Measurements from ENCODE around the gene RBM8A.

The RBM8A gene

DNA sequence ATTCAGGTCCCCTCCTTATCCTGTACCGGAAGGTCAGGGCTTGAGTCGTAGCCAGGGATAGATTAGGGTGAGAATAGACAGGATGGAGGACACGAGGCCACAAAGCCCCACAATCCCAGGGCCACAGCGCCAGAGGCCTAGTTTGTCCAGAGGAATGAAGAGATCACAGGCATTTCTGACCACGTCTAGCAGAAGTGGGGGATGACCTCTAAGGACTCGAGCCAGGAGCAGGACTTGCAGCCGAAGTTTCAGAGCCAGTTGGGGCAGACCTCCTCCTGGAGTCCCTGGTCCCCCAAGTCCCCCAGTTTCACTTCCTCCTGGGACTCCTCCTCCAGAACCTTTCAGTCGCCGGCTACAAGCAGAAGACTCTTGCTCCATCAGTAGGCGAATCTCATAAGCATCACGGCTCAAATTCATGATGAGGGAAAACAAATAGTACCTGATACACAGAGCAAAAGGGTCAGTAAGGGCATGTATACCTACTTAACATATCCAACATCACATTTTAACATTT is 15.1 kb downstream of the RBM8A start:
- no peak for DNase-seq

DNA sequence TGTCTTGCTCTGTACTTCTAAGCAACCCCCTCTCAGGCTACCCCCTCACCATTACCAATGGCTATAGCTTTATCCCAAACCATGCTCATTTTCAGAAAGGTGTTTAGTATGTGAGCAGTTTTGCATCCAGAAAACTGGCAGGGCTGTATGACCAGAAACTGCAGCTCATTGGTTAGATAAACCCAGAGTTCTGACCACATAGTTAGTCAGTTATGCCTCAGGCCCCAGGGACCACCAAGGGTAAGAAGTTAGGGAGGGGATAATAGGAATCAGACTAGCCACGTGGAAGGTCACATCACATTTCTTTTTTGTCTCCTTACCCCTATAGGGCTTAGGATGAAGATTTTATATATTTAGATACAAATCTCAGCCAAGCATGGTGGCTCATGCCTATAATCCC is 18.6 kb downstream of the RBM8A start:
- no peak for DNase-seq

- DNase-seq, result no peak
Observed at GRCh38 chr1:145906954-145907753, 20.1 kb downstream of the RBM8A start.

- DNase-seq, result no peak
Observed at GRCh38 chr1:145901312-145902021, 25.8 kb downstream of the RBM8A start.

DNA sequence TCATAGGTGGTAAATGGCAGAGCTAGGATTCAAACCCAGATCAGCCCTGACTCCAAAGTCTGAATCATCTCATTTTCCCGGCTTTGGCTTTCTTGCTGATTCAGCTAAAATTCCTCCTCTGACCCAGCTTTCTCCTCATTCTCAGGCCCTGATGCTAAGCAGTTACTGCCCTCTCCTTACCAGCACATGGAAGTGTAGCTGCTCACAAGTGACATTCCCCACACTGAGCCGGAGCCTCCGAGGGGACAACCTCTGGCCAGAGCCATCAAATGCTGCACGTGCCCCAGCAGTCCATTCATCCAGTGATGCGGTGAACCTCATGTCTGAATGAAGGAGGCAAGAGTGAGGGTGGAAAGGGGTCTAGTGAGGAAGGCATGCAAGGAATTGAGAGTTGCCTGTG is 28.5 kb downstream of the RBM8A start:
- no peak for DNase-seq

DNA sequence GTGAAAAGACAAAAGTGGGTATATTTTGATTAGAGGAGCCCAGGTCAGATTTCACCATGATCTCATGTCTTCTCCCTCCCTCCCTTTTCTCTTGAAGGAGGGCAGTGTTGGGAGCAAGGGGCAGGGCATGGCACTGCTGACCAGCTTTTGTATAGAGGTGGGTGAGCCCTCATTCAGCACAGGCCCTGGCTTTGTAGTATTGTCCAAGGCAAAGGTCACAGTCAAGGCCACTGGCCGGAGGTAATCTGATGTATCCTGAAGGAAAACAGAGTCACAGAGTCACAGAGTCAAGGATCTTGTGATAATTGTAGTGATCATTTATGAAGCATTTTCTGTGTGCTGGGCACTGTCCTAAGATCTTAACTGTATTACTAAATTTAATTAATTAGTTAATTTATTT is 29.3 kb downstream of the RBM8A start:
- no peak for DNase-seq

DNA sequence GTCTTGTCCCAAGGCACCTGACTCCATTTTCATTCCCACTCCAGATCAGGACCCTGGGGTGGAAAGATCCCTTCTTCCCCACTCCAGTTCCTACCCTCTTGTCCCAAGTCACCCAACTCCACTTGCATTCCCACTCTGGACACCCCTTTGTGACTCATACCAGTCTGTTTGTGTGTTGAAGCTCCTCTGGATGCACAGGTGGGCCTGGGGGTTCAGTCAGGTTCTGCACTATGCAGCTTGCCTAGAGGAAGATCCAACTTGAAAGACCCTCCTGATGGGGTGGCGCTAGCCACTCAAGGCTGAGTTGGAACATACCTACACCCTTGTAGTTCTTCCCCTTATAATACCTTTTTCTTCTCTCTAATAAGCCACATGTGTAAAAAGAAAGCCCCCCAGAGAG is 31.8 kb downstream of the RBM8A start:
- no peak for DNase-seq

- no peak for DNase-seq
Observed at GRCh38 chr1:145893306-145894055, 33.8 kb downstream of the RBM8A start.

DNA sequence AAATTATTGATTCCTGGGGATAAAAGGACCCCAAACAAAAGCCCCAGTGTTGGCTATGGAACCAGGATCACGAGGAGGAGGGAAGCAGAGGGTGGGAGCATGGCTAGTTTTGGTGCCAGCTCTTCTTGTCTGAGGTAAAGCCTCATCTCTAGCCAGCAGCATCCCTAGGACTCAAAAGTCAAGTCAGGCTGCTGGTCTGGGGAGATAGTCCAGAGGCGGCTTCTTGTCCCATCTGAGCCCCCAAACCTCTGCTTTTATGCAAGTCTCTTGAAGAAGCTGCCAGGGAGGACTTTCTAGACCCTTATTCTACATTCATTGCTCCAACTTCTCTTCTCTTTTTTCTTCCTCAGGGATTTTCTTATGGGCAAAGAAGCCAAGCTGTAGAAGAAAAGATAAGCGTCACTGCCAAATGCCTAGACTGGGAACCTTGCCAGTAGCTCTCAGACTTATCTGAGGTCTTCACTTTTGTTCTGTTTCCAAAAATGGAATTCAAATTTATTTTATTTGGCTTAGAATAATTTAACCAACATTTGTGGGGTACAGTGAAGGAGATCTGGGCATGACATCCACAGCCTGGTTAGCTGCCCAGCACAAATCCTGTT is 34.7 kb downstream of the RBM8A start:
- no peak for DNase-seq

DNA sequence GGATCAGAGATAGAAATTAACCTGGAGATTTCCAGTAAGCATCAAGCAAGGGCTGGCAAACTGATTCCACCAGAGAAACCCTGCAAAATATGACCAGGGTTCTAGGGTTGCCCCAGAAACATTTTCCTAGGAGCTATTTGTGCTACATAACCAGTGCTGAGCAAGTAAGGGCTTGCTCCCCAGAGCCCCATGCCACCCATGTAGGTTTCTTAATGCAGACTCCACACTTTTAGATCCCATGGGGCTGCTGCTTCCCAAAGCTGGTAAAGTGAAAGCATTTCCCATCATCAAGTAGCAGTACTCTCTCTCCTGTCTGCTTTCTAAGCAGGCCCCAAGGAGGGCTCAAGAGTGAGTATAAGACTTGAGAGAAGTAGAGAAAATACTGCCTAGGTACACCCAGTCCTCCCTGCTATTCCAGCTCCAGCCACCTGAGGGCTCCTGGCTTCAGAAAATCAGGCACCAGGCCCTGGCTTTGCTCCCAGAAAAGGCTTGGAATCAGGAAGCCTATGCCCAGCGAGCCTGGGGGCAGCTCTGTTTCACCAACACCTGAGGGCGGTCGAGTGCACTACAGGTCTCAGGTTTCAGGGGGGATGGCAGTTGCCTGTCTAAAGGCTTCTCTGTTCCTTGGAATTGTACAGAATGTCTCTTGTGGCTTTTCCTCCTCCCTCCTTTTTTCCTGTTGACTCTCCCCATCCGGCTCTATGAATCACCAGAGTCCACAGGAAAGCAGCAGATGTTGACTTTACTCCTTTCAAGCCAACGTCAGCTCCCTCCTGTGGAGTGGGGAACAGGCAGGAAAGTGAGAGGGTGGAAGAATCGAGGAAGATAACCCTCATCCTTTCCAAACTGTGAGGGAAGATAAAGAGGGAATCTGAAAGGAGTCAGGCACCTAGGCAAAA is 35.4 kb downstream of the RBM8A start:
- peak; percentile 95 for DNase-seq

DNA sequence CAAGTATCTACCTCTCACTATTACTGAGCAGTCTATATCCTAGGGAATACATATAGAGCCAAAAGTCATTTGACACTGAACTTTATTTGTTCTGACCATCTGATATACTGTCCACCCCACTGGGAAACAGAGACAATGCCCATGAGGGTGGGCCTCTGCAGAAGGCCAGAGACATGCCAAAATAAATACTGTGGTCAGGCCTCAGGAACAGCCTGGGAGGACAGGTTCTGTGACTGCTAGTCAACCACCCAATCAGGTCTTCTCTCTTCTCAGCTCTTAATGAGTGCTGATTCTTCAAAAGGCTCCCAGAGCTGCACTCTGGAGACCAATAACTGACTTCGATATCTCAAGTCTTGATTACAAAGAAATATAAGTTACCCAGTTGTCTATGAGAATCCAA is 36.1 kb downstream of the RBM8A start:
- DNase-seq, result peak; percentile 30

DNA sequence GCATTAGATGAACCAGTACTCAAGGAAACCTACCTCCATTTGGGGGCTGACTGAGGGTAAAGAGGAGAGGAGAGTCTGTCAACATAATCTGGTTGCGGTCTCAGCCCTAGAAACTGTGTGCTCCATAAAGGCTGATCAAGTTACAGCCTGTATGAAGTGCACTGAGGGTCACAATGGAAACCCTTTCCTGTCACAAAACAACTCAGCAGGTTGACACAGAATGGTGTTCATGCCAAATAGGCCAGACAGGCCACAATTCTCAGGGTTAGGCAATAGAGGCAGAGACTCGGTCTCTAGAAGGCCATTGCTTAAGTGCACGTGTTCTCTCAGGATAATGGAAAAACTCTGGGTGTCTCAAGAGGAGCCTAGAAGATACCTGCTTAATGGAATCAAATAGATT is 37.6 kb downstream of the RBM8A start:
- no peak for DNase-seq

DNA sequence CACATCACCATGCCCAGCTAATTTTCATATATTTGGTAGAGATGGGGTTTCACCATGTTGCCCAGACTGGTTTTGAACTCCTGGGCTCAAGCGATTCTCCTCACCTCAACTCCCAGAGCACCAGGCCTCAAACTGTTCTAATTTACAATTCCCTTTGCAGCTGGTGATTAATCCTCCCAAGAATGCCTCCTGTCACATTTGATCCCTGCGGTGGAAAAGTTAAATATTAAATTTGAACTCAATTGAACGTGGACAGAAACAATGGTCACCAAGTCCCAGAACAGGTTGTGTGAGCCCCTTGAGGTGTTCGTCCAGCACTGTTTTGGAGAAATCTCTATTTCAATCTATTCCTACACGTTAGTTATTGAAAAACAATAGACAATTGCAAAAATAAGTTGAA is 39.7 kb downstream of the RBM8A start:
- no peak for DNase-seq

- no peak for DNase-seq
Observed at GRCh38 chr1:145886816-145887215, 40.5 kb downstream of the RBM8A start.

DNA sequence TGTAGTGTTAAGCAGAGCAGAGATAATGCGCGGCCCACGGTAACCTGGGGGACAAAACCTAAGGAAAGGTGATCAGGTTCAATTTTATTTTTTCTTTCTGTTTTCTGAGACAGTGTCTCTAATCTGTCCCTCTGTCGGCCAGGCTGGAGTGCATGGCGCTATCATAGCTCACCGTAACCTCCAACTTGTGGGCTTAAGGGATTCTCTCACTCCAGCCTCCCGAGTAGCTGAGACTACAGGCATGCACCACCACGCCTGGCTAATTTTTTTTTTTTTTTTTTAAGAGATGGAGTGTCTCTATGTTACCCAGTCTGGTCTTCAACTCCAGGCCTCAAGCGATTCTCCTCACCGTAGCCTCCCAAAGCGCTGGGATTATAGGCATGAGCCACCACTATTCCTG is 40.9 kb downstream of the RBM8A start:
- no peak for DNase-seq

DNA sequence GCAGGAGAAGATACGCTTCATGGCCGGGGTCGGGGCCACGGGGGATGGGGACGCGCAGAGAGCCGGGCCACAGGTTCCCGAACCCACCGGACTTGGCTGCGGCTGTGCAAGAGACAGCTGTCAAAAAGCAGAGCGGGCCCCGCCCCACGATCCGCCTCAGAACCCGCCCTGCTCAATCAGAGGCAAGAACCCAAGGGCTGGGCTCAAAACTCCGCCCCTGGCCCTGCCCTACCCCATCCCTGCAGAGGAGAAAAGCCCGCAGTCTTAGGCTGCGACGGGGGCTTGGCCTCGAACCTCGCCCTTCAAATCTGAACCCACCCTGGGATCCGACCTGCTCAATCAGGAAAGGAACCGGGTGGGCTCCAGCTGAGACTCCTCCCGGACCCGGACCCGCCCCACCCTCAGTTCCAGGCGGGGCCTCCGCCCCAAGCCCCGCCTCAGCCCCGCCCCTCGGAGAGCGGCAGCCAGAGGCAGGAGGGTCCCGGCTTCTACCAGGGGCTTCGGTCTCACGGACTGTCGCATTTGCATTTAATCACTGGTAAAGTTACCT is 41.5 kb downstream of the RBM8A start, which contains the start of gene ANKRD35:
Gene ANKRD35, minus strand, starts transcription at position 129 of the 550 bp plus-strand sequence. Its CDS starts 108 bp downstream, at position 21.
- peak; percentile 17 for DNase-seq

DNA sequence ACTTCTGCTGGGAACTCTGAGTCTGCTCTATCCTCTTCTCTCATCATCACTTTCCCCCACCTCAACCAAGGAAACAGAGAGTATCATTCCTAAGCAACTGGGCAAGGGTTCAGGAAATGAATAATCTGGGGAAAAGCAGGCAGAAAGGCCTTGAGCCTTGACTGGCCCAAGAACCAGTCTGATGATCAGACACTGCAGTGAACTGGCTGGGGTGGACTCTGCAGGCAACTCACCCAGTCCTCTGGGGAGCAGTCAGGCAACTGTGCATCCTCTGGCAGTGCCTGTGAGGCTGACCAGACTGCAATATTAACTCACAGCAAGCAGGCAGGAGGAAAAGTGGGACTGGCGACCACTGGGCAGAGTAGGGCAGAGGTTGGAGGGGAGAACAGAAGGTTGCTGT is 42.6 kb downstream of the RBM8A start:
- DNase-seq, result no peak

GRCh38 chr1:145879775-145880174 is 47.5 kb downstream of the RBM8A start:
- peak; percentile 100 for DNase-seq

- no peak for DNase-seq
Observed at GRCh38 chr1:145878724-145879123, 48.6 kb downstream of the RBM8A start.

GRCh38 chr1:145877923-145878486 is 49.3 kb downstream of the RBM8A start:
- no peak for DNase-seq

DNA sequence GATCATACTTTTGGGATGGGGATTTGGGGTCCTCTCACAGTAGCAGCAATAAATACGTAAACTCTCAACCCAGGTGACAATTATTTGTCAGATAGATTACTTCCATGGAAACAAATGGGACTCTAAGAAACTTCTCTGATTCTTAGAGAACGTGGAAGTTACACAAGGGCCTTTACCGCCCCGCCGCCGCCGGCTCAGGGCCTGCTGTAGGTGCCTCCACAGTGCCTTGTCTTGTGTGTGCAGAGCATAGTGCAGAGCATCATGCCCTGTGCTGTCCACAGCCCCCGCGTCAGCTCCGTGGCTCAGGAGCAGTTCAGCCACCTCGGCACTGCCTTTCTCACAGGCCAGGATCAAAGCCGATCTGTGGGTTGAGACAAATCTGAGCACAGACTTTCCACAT is 52.6 kb downstream of the RBM8A start:
- no peak for DNase-seq
